ENCODE measurements around the gene PARD3.

Gene PARD3

GRCh38 chr10:34341473-34341872 is 473.6 kb downstream of the PARD3 start:
- TF ChIP-seq CTCF (IDR thresholded peaks at IDR 0.05; ENCODE audit: insufficient read depth, missing control alignments): no peak
- DNase-seq (ENCODE audit: insufficient read length, low spot score): no peak
- no peak for FAIRE-seq

- FAIRE-seq: peak; percentile 16
- no peak for DNase-seq (ENCODE audit: insufficient read length, low spot score)
- no peak for TF ChIP-seq CTCF (IDR thresholded peaks at IDR 0.05; ENCODE audit: insufficient read depth, missing control alignments)
Observed at GRCh38 chr10:34340934-34341333, 474.2 kb downstream of the PARD3 start.

- TF ChIP-seq CTCF (IDR thresholded peaks at IDR 0.05; ENCODE audit: insufficient read depth, missing control alignments): no peak
- DNase-seq (ENCODE audit: insufficient read length, low spot score): no peak
- FAIRE-seq: peak; percentile 51
Observed at GRCh38 chr10:34339816-34340553, 475.1 kb downstream of the PARD3 start.

GRCh38 chr10:34337917-34338316 is 477.2 kb downstream of the PARD3 start:
- DNase-seq (ENCODE audit: insufficient read length, low spot score): no peak
- TF ChIP-seq CTCF (IDR thresholded peaks at IDR 0.05; ENCODE audit: insufficient read depth, missing control alignments): no peak
- no peak for FAIRE-seq

- FAIRE-seq (no peak), DNase-seq (ENCODE audit: insufficient read length, low spot score) (no peak)
- no peak for TF ChIP-seq CTCF (IDR thresholded peaks at IDR 0.05; ENCODE audit: insufficient read depth, missing control alignments)
Observed at GRCh38 chr10:34335960-34336690, 479.0 kb downstream of the PARD3 start.

GRCh38 chr10:34334908-34335307 is 480.2 kb downstream of the PARD3 start:
- no peak for DNase-seq (ENCODE audit: insufficient read length, low spot score)
- no peak for TF ChIP-seq CTCF (IDR thresholded peaks at IDR 0.05; ENCODE audit: insufficient read depth, missing control alignments)
- no peak for FAIRE-seq

- DNase-seq (ENCODE audit: insufficient read length, low spot score): no peak
- no peak for TF ChIP-seq CTCF (IDR thresholded peaks at IDR 0.05; ENCODE audit: insufficient read depth, missing control alignments)
- FAIRE-seq: no peak
Observed at GRCh38 chr10:34333513-34333912, 481.6 kb downstream of the PARD3 start.

Measured in D721Med (cell line).